Stimulated activated CD4-positive, alpha-beta T cell treated with anti-CD3 and anti-CD28 coated beads, TNF-alpha, amount 100 ng/mL, for 24 hours (primary cell): ENCODE data around the gene SLC17A1.
"Not testable (repeated sequence)": the region's sequence is repeated elsewhere in the genome, so short reads cannot be mapped to it uniquely, and the experiment has no call there.

ENCODE experiments used
- DNase-seq, 3 experiments: peaks; one replicate each; pipeline ENCODE4 v3.0.0-alpha.2; 2020; ENCODE audit warnings: low read depth in 3 of 3

Gene SLC17A1

DNA sequence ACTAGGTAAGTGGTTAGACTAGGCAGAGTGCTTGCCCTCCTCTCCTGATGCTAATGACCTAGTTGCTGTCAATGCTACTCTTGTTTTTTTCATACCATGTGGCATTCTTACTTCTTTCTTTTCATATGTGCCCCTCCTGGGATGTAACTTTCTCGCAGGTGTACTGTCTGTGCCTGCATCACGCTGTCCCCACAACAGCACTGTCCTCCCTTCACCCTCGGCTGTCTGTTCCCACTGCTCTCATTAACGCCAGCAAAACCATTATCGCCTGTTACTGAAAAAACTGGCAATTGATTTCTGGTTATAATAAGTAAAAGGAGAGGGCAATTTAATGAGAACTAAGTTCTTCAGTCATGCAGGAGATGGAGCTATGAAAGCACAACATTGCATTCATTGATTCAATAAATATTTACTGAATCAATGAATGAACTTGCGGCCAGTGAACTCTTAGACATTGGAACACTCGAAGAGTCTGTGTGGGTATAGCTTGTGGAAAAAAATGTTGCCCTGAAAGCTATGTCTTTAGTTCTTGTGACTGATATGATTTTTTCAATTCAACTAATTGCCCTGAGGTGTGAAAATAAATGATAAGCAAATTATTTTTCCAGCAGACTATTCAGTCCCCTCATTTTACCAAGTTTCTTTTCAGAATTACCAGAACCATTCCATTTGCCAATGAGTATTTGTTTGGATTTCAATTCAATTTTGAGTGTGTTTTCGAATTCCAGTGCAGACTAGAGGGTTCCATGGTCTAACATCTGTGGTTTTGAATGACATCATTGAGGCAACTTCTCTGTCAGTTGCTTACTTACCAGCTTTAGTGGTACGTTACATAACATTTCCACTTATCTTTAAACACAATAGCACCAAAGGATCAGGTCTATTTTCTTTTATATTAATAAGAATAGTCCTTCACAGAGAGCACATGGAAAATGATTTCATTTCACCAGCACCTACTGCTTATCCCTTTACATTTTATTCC, 75.2 kb downstream of the SLC17A1 start:
- no peak for DNase-seq

DNA sequence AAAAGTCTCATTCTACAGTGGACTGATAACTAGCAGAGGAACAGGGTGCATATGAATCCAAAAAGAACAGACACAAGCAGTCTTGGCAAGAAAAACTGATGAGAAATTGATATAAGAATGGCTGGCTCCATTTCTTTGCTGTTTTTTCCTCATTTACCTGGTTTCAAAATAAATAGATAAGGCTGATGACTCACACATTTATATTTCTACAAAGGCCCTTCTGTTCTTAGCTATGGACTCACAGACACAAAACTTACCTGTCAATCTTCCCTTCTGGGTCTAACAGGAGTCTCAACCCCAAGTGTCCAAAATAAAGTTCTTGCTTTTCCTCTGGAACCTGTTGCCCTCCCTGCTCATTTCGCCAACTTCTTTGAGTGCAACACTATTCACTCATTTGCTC, 76.4 kb downstream of the SLC17A1 start:
- DNase-seq = no peak

DNA sequence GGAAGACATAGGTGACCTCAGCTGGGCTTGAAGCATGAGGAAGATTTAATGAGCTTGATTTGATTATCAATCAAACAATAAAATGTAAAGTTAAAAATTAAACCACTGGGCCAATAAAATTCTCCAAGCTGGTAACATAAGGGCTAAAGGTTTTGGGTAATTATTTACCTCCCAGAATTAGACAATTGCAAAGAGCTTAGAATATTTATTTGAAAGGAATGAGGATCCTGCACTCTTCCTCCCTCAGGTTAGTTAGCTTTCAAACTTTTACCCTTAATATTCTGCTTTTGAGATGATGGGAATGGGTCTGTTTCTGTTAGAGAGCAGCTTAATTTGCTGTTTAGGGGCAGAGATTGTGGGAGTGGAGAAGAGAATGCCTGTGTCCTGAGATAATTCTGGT, 77.3 kb downstream of the SLC17A1 start, which contains the start of gene SLC17A4:
SLC17A4 (plus strand) TSS at position 208 of the 400 bp plus-strand sequence. CDS start 7,221 bp downstream, outside the sequence.
- DNase-seq = no peak

DNA sequence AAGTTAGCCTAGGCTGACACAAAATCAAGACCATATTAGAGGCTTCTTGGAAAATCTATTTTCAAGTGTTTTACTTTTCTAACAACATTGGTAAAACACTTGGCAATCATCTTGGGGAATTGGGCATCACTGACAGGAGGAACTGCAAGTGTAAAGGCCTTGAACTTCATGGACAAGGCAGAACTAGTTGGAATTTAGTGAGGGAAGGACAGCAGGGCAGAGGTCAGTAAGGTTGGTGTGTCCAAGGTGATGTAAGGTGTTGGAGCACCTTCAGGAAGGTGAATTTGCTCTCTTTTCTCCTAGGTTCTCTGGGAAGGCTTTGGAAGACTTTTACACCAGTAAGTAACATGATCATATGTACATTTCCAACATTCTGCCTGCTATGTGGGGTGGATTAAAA, 78.8 kb downstream of the SLC17A1 start:
- no peak for DNase-seq

DNA sequence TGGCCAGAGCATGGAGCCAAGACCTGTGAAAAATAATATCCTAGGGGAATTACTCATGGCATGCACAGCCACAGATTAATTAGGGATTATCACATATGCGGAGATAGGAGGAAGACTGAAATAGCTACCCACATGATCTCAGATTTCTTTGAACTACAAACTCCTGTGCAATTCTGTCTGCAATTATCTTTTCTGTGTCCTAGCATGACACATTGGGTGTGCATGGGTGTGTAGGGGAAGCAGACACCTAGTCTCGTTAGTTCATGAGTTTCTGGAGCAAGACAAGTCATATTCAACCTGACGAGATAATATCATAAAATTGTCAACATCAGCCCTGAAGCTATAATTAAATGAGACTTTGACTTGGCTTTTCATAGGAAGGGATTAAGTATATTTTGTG, 80.9 kb downstream of the SLC17A1 start:
- no peak for DNase-seq

DNA sequence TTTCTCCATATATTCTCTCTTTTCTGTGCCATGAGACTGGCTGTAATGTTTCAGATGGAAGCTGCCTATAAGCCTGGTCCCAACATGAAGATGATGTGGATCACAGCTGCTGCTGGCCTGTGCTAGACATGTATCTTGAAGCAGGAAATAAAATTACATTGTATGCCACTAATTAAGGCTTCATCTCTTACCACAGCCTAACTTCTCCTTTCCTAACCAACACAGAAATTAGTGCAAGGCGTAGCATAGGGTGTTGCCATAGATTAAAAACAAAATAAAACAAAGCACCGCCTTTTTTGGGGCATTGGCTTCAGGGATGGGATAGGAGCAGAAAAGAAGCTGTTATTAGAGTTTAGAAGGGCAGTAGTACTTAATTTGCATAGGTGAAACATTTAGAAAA, 82.0 kb downstream of the SLC17A1 start:
- DNase-seq = no peak

DNA sequence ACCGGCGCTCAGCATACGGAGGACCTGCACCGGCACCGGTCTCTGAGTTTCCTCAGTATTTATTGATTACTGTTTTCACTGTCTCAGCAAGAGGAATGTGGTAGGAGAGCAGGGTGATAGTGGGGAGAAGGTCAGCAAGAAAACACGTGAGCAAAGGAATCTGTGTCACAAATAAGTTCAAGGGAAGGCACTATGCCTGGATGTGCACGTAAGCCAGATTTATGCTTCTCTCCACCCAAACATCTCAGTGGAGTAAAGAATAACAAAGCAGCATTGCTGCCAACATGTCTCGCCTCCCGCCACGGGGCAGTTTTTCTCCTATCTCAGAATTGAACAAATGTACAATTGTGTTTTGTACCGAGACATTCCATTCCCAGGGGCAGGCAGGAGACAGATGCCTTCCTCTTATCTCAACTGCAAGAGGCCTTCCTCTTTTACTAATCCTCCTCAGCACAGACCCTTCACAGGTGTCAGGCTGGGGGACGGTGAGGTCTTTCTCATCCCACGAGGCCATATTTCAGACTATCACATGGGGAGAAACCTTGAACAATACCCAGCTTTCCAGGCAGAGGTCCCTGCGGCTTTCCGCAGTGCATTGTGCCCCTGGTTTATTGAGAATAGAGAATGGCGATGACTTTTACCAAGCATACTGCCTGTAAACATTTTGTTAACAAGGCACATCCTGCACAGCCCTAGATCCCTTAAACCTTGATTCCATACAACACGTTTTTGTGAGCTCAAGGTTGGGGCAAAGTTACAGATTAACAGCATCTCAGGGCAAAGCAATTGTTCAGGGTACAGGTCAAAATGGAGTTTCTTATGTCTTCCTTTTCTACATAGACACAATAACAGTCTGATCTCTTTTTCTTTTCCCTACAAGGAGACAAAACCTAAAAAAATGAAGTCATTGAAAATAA, 83.0 kb downstream of the SLC17A1 start:
- not testable (repeated sequence) for DNase-seq

DNA sequence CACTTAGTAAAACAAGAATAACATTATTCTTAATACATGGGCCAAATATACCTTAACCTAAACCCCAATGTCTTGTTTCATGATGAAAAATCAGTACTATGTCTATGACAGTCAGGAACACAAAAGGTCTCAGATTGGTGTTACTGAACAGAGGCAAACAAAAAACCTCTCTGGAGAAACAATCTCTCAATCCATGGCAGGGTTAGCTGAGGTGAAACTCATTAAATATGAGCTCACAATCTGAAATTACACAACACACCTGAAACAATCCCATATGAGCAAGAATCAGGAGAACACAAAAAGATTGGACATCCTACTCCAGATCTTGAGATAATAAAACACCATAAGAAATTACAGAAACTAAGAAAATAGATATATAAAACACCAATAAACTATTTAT, 83.8 kb downstream of the SLC17A1 start:
- DNase-seq = no peak

DNA sequence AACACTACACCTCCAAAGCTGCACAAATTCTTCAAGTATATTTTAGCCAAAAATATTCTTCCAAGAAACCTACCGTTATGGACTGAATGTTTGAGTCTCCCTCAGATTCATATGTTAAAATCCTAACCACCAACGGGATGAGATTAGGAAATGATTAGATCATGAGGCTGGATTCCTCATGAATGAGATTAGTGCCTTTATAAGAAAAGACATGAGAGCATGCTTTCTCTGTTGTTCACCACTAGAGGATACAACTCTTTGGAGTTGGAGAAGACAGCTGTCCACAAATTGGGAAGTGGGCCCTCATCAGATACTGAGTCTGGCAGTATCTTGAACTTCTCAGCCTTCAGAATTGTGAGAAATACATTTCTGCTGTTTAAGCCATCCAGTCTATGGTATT, 84.4 kb downstream of the SLC17A1 start:
- no peak for DNase-seq

DNA sequence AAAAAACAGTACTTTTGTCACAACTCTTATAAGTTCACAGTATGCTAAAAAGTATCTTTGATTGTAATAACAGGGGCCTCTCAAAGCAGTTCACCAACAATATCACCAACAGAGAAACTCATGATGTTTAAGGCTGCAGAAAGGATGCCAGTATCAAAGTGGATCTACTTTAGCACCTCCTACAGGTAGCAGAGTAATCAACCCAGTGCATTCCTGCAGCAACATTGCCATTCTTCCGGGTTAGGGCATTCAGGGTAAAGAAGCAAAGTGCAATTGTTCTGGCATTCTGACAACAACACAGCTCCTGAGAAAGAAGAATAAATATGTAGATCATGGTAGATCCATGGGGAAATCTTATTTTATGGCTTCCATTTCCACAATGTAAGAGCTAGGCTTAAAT, 84.9 kb downstream of the SLC17A1 start:
- DNase-seq = no peak

DNA sequence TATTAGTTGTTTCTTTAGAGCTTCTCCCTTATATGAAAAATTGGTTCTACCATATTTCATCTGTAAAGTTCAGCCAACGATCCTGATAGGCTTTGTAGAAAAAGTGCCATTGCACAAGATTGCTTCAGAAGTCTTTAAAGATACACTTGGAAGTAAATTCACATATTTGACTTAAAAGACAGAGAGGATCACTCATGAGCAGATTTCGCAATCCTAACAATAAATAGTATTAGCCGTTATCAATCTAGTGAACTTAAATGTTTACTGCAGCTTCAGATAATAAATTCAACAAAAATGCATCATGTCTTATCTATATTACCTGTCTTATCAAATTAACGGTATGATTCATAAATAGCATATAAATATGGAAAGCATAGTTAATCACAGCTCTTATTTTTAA, 86.0 kb downstream of the SLC17A1 start:
- no peak for DNase-seq

DNA sequence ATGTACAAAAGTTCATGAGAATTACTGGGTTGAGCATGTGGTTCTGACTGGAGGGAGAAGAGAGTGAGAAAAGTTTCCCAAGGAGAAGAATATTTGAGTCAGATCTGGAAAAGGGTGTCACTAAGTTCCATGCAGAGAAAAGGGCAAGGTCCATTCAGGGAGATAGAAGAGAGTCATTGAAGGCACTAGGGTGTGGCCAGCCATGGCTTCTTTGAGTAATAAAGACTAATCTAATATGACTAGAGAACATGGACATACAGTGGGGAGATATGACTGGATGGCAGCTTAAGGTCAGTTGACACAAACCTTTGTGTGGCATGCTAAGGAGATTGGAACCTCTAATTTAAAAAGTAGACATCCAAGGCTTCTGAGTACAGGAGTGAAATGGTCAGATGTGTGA, 88.0 kb downstream of the SLC17A1 start:
- DNase-seq = no peak

DNA sequence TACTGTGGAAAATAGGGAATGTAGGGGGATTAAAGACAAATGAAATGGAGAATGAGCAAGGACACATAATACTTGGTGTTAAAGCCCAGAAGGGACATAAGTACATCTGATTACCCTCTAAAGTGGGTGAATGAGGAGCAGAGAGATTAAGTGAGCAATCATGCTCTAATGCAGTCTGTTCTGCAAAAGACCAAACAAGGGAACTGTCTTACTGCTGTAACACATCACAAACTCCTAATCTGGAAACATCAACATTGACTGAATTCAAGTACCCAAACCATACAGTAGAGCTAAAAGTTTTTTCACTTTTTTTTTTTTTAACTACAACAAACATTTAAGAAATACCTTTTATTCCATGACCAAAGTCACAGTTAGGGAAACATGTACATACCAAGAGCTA, 96.6 kb downstream of the SLC17A1 start:
- no peak for DNase-seq
